NCI-H187 treated with DMSO at 0.1 percent for 48 hours (cell line): Measurements from ENCODE around the gene TMC4.
"Not testable (repeated sequence)": the region's sequence is repeated elsewhere in the genome, so short reads cannot be mapped to it uniquely, and the experiment has no call there.

Experiments used
- DNase-seq: peaks from one replicate; lab custom pipeline; 2025; lab: John Stamatoyannopoulos, UW

The TMC4 gene

DNA sequence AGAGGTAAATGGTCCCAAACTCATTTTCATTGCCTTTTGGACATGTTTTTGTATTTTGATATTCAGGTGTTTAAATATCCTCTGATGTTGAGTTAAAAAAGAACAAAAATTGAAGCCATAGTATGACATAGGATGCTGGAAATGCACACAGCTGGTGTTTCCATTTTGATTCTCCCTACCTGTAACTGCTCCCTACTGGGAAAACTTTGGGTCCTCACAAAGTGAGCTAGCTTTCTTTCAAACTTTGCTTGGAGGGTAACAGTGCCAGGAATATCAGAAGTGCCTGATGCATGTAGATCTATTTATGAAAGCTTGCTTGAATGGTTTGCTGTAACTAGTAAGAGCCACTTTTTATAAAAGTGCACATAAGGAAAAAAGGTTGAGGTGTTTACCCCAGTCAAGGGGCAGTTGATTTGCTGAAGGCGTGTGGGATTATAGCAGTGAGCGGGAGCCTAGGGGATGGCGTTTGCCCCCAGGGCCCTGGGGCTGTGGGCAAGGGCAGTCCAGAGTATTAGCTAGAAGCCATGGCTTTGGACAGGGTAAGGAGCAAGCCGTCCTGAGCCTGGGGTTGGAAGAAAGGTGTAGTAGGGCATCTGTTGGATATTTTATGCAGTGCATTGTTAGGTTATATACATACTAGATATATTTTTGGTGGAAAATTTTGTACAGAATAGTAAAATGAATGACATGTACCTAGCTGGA is 32.0 kb upstream of the TMC4 start:
- no peak for DNase-seq

DNA sequence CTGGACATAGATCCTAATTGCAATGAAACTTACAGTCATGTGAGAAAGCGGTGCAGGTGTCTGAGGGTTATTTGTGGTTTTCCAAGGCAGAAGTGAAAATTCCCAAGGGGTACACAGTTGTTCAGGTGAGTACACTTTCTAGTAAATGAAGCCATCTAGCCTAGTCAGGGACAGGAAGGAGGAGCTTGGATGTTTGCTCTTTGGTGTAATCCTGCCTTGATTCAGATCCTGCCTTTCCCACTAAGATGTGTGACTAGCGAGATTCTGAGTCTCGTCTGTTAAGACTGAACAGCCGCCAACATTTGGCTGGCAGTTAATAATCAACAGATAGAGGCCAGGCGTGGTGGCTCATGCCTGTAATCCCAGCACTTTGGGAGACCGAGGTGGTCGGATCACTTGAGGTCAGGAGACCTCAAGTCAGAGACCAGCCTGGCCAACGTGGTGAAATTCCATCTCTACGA is 30.2 kb upstream of the TMC4 start:
- no peak for DNase-seq

DNA sequence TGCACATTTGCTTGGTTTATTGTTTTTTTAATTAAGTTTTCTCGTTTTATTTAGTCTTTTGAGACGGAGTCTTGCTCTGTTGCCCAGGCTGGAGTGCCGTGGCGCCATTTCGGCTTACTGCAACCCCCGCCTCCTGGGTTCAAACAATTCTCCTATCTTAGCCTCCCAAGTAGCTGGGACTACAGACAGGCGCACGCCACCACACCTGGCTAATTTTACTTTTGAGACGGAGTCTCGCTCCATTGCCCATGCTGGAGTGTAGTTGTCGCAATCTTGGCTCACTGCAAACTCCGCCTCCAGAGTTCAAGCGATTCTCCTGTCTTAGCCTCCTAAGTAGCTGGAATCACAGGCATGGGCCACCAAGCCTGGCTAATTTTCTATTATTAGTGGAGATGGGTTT is 29.0 kb upstream of the TMC4 start:
- no peak for DNase-seq

DNA sequence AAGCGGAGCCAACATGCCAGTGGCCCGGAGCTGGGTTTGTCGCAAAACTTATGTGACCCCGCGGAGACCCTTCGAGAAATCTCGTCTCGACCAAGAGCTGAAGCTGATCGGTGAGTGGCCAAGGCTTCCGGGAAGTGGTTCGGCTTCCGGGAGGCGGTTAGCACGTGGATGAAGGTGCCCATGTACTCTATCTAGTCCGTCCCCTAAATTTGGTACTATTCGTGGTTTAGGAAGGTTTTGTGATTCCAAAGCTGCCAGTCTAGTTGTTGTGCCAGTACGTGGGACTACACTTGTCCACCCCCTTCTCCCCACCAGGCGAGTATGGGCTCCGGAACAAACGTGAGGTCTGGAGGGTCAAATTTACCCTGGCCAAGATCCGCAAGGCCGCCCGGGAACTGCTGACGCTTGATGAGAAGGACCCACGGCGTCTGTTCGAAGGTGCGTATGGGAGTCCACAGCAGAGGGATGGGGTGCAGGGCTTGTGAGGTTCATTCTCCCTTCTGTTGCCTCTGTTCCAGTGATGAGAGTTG is 28.3 kb upstream of the TMC4 start:
- no peak for DNase-seq

DNA sequence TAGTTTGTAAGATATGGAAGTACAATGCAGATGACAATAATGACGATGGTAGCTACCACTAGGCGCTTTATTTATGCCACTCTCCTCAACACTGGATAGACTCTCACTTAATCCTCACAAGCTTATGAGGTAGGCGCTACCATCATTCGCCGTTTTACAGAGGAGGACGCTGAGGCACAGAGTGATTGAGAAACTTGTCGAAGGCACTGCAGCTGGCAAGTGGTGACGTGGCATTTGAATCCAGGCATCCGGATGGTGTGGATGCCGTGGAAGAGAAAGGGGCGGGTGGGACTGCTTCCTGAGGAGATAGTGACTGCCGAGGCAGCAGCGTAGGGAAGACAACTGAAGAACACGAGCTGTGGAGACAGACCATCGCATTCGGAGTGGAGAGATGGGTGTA is 26.4 kb upstream of the TMC4 start:
- DNase-seq = no peak

DNA sequence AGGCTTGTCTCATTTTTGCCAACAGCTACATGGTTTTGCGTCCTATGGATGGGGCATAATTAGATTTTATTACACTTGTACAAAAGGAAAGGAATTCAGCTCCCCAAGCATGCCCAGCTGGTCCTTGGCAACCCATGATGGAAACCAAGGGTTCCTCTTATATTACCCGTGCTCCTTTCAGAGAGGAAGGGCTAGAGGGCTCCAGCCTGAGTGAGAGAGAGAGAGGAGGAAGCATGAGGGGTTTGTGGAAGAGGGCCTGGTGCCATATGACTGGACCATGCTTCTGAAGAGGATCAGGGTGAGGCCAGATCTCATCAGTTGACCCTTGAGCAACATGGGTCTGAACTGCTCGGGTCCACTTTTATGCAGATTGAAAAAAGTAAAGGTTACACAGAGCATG is 24.2 kb upstream of the TMC4 start:
- no peak for DNase-seq

DNA sequence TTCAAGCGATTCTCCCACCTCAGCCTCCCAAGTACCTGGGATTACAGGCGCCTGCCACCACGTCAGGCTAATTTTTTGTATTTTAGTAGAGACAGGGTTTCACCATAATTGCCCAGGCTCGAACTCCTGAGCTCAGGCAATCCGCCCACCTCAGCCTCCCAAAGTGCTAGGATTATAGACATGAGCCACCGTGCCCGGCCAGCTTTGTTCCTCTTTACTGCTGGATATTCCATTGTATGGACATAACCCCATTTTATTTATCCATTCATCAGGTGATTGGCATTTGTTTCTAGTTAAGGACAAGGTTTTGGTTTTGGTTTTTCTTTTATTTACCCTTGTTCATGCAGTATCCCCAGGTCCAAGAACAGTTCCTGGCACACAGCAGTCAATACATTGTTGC is 23.6 kb upstream of the TMC4 start:
- no peak for DNase-seq

DNA sequence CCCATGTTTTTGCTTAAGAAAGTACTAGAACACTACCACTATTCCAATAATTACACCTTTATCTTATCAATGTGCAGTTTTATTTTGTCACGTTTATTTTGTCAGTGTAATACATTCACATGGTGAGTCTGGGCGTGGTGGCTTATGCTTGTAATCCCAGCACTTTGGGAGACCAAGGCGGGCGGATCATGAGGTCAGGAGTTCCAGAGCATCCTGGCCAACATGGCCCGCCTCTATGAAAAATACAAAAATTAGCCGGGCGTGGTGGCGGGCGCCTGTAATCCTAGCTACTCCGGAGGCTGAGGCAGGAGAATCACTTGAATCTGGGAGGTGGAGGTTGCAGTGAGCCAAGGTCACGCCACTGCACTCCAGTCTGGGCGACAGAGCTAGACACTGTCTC is 21.5 kb upstream of the TMC4 start:
- not testable (repeated sequence) for DNase-seq

DNA sequence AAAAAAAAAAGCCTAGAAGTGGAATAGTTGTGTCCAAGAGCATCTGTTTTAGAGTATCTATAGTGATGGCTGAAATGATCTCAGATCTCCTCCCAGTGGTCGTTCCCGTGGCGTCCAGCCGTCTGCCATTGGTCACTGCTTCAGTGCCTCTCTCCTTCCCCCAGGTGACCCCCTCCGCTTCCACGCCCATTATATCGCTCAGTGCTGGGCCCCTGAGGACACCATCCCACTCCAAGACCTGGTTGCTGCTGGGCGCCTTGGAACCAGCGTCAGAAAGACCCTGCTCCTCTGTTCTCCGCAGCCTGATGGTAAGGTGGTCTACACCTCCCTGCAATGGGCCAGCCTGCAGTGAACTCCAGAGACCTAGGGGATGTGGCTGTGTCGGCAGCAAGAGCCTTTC is 20.1 kb upstream of the TMC4 start:
- DNase-seq = no peak

DNA sequence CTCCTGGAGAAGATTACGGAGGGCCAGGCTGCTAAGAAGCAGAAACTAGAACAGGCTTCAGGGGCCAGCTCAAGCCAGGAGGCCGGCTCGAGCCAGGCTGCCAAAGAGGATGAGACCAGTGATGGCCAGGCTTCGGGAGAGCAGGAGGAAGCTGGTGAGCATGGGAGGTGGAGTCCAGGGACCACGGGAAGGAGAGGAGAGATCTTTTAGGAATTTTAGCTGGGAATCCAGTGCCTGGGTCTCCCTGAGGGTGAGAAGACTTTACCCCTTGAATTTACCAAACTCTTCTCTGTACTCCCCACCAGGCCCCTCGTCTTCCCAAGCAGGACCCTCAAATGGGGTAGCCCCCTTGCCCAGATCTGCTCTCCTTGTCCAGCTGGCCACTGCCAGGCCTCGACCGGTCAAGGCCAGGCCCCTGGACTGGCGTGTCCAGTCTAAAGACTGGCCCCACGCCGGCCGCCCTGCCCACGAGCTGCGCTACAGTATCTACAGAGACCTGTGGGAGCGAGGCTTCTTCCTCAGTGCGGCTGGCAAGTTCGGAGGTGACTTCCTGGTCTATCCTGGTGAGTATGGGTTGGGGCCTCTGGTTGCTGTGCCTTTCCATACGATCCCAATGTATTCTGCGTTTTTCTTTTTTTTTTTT is 19.0 kb upstream of the TMC4 start:
- no peak for DNase-seq

DNA sequence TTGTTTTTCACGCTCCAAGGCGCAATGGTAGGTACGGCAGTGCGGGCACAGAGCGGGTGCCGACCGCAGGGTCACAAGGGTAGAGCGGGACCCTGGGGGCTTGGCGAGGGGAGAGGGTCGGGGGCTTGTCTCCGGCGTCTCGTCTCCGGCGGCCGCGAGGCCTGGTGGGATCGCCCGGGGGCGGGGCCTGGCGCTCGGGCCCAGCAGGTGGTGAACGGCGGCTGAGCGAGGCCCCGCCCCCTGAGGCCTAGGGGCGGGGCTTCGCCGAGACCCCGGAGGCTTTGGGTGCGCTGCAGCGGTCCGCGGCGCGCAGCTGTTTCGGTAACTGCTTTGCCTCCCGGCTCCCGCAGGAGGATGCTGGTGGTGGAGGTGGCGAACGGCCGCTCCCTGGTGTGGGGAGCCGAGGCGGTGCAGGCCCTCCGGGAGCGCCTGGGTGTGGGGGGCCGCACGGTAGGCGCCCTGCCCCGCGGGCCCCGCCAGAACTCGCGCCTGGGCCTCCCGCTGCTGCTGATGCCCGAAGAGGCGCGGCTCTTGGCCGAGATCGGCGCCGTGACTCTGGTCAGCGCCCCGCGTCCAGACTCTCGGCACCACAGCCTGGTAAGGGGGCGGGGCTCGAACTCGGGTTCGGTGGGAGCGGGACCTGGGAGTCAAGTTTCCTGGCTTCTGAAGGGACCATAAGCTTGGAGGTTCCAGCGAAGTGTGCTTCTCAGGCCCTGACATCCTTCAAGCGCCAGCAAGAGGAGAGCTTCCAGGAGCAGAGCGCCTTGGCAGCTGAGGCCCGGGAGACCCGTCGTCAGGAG is 18.3 kb upstream of the TMC4 start, which contains the start of gene TSEN34:
Gene TSEN34, plus strand, starts transcription at position 298 of the 800 bp plus-strand sequence. Its CDS starts 57 bp downstream, at position 355.
- no peak for DNase-seq

DNA sequence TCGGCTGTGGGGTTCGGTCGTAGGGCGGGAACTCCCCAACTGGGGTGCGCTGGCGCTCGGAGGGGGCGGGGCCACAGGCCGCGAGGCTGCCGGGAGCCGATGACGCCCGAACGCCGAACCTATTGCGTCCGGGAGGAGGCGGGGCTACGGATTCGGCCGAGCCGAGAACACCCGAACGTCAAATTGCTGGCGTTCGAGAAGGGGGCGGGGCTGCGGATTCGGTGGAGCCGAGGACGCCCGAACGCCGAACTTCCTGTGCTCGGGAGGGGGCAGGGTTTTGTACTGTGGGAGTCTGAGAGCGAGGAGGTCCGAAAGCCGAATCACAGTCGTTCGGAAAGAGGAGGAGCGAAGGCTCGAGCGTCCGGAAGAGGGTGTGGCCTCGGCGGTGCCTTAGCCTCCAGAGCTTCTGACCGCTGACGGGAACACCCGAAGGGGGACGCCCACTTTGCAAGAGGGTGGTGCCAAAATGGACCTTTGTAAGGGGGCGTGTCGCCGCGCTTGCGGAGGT is 17.6 kb upstream of the TMC4 start:
- peak; percentile 97 for DNase-seq

DNA sequence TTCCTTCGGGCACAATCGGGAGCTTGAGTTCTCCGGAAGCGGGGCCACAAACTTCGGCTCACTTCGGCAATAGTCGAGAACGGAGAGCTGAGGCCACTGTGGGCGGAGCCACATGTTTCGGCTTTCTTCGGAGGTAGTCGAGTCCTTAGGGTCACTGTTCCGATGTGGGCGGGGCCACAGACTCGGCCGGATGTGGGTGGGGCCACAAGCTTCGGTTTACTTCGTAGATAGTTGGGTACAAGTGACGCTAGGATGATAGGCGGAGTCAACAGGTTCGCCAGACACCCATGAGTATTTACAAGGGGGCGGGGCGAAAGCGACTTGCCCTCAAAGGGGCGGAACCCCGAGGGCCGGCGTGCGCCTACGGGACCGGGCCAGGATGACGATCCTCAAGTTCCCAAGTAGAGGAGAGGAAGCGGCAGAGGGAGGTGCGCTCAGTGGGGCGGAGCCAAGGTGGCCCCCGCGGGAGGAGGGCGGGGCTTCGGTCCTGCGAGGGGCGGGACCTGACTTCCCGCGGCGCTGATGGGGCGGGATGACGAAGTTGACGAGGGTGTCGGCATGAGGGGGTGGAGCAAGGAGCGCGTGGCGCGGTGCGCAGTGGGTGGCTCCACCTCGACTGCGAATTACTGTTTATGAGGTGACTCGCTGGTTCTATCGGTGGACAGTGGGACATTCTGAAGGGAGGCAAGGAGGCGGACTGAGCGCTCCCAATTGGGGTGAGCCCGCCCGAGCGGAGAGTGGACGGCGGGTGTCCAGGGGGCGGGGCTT is 17.0 kb upstream of the TMC4 start:
- peak; percentile 99 for DNase-seq

DNA sequence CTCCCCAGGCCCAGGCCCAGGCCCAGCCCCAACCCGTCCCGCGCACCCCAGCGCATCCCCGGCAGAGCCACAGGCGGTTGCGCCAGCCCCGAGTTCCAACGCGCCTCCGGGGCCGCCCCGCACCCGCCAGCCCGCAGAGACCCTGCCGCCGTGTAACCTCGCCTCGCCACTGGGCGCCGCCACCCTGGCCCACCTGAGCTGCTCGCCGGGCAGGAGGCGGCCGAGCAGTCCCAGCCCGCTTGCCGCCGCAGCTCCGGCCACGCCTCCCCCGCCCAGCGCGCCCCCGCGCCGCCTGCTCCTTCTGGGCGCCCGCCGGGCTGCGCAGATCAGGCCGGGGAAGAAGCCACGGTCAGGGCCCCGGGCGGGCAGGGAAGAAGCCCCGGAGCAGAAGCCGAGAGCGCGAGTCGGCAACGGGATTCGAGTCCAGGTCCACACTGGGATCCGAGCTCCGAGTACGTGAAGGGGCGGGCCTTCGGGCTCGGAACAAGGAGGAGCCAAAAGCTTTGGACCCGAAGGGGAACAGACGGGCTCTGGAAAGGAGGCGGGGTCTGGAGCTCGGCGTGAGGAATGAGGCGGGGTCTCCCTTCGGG is 16.3 kb upstream of the TMC4 start, which contains the start of gene MBOAT7:
Gene MBOAT7, minus strand, starts transcription at position 436 of the 590 bp plus-strand sequence. CDS start 1,072 bp downstream, outside the sequence.
- no peak for DNase-seq

DNA sequence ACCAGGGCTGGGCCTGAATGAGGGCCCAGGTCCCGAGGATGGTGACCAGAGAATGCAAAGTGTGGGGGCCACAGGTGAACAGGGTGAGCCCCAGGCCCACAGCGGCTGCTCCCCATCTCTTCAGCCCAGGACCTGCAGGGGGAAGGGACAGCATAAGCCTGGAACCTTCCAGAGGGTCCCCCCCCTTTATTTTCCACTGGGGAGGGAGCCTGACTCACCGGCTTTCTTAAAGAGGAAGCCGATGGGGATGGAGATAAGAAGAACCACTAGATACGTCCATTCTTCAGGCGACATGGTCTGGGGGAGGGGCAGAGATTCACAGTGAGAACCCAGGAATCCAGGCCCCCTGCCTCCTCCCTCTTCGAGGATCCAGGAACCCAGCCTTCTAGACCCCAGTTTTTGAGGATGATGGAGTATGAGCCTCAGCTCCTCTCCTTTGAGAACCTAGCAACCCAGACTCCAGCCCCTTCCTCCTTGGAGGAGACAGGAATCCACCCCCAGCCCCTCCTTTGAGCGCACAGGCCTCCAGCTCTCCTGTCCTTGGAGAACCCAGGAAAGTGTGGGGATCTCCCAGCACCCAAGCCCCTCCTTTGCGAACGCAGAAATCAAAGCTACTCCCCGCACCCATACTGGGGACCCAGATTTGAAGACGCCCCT is 15.4 kb upstream of the TMC4 start:
- no peak for DNase-seq

DNA sequence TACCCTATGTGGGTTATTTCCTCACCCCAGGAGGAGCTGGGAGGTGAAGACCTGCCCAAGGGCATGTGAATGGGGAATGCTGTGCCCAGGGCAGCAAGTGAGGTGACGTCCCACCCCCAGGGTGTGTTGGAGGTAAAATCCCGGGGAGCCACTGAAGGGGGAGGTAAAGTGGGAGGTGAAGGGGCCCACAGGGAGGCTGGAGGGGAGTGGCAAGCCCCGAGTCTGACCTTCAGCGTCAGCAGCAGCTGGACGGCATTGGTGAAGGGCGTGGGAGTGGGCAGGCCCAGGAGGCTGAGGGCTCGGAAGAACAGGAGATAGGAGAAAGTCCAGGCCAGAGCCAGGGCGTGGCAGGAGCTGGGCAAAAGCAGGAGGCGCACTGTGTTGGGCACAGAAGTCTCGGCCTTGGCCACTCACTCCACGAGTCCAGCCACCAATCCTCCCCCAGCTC is 14.0 kb upstream of the TMC4 start:
- DNase-seq = no peak

DNA sequence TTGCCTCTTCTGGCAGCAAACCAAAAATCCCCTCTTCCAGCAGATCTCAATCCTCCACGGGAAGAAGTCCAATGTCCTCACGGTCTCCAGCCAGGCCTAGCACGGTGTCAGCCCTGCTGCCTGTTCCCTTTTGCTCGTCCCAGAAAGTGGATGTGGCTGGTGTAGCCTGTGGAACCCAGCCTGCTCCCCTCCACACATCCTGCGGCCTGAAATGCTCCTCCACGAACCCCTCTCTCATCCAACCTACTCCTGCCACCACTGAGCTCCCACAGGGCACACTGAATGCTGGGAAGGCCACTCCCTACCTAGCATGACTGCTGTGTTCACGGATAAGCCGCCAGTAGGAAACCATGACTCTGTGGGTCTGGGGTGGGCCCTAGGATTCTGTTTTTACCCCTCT is 13.4 kb upstream of the TMC4 start:
- DNase-seq = no peak

DNA sequence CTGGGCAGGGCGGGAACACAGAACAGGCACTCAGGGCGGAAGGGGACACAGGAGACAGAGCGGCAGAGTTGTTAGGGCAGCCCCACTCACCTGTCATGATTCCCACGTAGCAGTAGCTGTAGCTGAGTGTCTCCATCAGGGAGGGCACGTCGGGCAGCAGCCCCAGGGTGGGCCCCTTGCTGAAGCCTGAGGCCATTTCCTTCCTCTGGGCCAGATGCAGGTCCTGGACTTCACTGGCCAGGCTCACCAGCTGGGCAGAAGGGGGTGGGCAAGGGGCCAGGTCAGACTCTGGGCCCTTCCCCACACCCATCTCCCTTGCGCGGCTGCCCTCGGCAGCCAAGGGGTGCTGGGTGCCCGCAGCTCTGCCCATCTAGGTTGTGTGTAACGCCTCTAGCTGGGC is 10.5 kb upstream of the TMC4 start:
- no peak for DNase-seq

DNA sequence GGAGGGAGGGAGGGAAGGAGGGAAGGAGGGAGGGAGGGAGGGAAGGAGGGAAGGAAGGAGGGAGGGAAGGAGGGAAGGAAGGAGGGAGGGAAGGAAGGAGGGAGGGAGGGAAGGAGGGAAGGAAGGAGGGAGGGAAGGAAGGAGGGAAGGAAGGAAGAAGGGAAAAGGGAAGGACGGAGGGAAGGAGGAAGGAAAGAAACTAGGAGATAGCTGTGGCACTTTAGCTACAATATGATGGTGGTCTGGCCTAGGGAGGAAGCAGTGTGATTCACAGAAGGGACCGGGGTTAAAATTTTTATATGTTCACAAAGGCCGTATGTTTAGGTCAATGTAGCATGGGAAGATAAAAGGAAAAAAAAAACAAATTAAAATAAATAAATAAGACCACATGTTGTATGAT is 8.9 kb upstream of the TMC4 start:
- not testable (repeated sequence) for DNase-seq

DNA sequence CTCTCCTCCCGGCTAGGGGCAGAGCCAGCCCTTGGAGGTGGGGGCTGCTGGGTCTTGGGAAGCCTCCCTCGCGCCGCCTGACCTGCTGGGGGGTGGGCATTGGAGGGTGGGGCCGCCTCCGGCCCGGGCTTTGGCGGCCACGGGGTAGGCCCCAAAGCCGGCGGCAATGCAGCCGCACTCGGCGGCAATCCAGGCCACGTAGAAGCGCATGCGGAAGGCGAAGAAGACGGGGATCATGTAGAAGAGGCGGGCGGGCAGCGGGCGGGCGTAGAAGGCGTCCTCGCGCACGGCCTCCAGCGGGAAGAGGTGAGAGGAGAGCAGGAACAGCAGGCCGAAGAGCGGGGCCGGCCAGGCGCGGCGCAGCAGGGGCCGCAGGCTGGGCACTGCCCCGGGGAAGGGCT is 7.7 kb upstream of the TMC4 start:
- no peak for DNase-seq
